Activated naive CD4-positive, alpha-beta T cell treated with Interleukin-2 at 50 U/mL for 16 hours (primary cell): ENCODE data around the gene LHX5.

Experiments used
- DNase-seq: peaks from one replicate; pipeline ENCODE4 v3.0.0-alpha.2; 2020

The LHX5 gene

GRCh38 chr12:113438523-113439300 lies 33.0 kb downstream of the LHX5 start:
- no peak for DNase-seq

- no peak for DNase-seq
Measured at GRCh38 chr12:113437729-113438100, 34.0 kb downstream of the LHX5 start.

- DNase-seq = no peak
Measured at GRCh38 chr12:113436993-113437728, 34.5 kb downstream of the LHX5 start.

- DNase-seq = no peak
Measured at GRCh38 chr12:113436586-113436985, 35.1 kb downstream of the LHX5 start.

GRCh38 chr12:113435367-113435766 lies 36.3 kb downstream of the LHX5 start:
- no peak for DNase-seq

- DNase-seq = no peak
Measured at GRCh38 chr12:113432986-113433385, 38.7 kb downstream of the LHX5 start.

GRCh38 chr12:113428482-113428881 lies 43.2 kb downstream of the LHX5 start:
- no peak for DNase-seq

- no peak for DNase-seq
Measured at GRCh38 chr12:113427882-113428281, 43.8 kb downstream of the LHX5 start.

- no peak for DNase-seq
Measured at GRCh38 chr12:113425960-113426453, 45.7 kb downstream of the LHX5 start.

- peak; percentile 57 for DNase-seq
Measured at GRCh38 chr12:113424915-113425823, 46.5 kb downstream of the LHX5 start.

- DNase-seq = no peak
Measured at GRCh38 chr12:113424456-113424855, 47.2 kb downstream of the LHX5 start.

- no peak for DNase-seq
Measured at GRCh38 chr12:113422886-113423669, 48.6 kb downstream of the LHX5 start.

- DNase-seq = no peak
Measured at GRCh38 chr12:113422030-113422885, 49.4 kb downstream of the LHX5 start, which contains the start of gene SDSL. SDSL (plus strand) TSS chr12:113422380; CDS start chr12:113427983, 5,603 bp downstream.

- no peak for DNase-seq
Measured at GRCh38 chr12:113420996-113421595, 50.6 kb downstream of the LHX5 start.

- no peak for DNase-seq
Measured at GRCh38 chr12:113418213-113418879, 53.3 kb downstream of the LHX5 start.

GRCh38 chr12:113416091-113416754 lies 55.4 kb downstream of the LHX5 start:
- DNase-seq = no peak

GRCh38 chr12:113414519-113415038 lies 57.1 kb downstream of the LHX5 start:
- no peak for DNase-seq

- no peak for DNase-seq
Measured at GRCh38 chr12:113413488-113413939, 58.2 kb downstream of the LHX5 start.
